NCI-H510A (cell line): ENCODE measurements around the gene C1QTNF9B.
"Not testable (repeated sequence)": the region's sequence is repeated elsewhere in the genome, so short reads cannot be mapped to it uniquely, and the experiment has no call there.

Experiments used
- DNase-seq: peaks from one replicate; lab custom pipeline; 2025; lab: John Stamatoyannopoulos, UW

The C1QTNF9B gene

GRCh38 chr13:23897452-23897919 lies at the start of gene C1QTNF9B:
Gene C1QTNF9B, minus strand, starts transcription at chr13:23897502.
- DNase-seq, result not testable (repeated sequence)

DNA sequence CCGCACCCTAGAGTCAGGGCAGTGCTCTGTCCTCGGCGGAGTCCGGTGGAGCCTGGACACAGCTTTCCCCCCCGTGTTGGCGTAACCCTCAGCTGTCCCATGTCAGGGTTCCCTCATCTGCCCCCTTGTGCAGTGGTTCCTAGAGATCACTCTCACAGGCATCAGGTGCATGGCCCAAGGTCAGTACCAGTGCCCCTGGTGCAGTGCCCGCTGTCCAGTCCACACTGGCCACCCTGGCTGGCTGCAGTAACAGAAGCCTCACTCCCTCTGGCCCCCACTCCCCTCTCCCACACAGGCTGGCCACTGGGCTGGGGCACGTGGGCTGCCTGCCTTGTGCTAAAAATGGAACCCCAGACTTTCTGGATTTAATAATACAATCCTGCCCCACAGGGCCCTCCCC lies 49.6 kb upstream of the C1QTNF9B start:
- no peak for DNase-seq

- DNase-seq, result no peak
These were observed 48.8 kb upstream of the C1QTNF9B start for GRCh38 chr13:23946067-23946466.

GRCh38 chr13:23945612-23946011 lies 48.3 kb upstream of the C1QTNF9B start:
- no peak for DNase-seq

DNA sequence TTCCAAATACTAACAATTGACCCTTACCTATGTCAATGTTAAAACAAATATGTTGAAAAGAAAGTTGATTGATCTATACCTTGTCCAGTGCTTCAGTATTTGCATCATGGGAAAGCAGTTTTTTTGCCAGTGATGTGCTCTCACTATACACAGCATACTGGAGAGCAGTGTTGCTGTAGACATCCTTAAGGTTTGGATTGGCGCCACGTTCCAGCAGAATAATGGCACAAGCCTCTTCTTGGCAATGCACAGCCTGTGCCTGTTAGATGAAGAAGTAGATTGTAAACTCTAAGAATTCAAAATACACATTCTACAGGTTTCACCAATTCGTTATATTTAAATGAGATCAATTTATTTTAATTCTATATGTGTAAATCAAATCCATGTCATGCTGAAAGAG lies 43.9 kb upstream of the C1QTNF9B start:
- no peak for DNase-seq

GRCh38 chr13:23939666-23940065 lies 42.4 kb upstream of the C1QTNF9B start:
- DNase-seq, result not testable (repeated sequence)

DNA sequence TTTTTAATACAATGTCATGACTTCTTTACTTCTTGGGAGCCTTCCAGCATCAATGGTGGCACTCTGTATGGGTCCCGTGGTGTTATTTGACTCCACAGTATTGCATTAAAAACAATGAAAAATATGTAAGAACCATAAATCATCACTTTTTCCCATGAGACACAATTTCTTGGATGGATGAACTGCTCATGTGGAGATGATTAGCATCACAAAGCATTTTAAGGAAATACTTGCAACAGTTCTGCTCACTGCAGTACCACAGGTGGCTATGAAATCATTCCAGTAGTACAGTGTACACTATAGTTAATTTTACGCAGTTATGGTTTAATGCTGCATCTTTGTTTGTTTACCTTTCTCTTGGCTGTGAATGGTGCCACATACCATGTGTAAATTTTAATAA lies 37.2 kb upstream of the C1QTNF9B start:
- DNase-seq, result no peak

DNA sequence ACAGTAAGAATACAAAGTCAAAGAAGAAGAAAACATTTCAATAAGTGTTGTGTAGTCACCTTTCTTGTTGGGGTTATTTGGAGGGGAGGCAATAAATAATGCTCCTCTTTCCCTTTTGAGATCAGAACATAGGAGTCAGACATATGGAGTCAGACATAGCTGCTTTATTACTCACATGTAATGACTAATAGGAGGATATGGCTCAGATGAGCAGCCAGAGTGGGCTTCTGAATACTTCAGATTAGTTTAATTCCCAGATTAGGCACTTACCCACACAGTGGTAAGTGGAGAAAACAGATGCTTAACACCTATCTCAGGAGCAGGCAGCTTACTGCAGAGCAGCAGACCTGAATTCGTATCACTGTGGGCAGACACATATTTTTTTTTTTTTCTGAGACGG lies 31.7 kb upstream of the C1QTNF9B start:
- no peak for DNase-seq

- no peak for DNase-seq
These were observed 25.7 kb upstream of the C1QTNF9B start for GRCh38 chr13:23923031-23923430.

- no peak for DNase-seq
These were observed 25.0 kb upstream of the C1QTNF9B start for GRCh38 chr13:23922005-23922932.

DNA sequence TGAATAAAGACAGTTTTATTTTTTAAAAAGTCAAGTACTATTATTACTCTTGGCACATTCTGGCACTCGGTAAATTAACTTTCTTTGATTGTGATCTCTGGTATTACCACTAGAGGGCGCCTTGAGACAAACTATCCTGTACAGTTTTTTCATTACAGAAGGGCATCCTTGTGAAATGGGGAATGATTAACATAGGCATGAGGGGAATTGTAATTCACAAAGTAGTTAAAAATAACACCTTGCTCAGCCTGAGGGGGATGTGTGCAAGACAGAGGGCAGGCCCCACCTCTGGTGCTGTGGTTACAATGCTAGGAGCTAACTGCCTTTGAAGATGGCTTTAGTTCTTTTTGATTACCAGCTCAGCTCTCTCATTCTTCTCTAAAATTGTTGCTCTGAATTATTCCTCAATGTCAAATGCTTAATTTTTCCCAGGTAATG lies 24.2 kb upstream of the C1QTNF9B start:
- no peak for DNase-seq

- DNase-seq, result no peak
These were observed 21.7 kb upstream of the C1QTNF9B start for GRCh38 chr13:23919006-23919405.

DNA sequence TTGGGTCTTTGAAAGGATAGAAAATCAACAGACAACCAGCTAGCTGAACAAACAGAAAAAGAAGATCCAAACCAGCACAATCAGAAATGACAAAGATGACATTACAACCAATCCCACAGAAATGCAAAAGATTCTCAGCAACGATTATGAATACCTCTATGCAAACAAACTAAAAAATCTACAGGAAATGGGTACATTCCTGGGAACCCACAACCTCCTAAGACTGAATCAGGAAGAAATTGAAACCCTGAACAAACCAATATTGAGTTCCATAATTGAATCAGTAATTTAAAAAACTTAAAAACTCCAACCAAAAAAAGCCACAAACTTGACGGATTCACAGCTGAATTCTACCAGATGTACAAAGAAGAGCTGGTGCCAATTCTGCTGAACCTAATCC lies 20.9 kb upstream of the C1QTNF9B start:
- DNase-seq, result no peak

GRCh38 chr13:23915308-23915707 lies 18.0 kb upstream of the C1QTNF9B start:
- peak; percentile 36 for DNase-seq

- no peak for DNase-seq
These were observed 15.2 kb upstream of the C1QTNF9B start for GRCh38 chr13:23912469-23912868.

DNA sequence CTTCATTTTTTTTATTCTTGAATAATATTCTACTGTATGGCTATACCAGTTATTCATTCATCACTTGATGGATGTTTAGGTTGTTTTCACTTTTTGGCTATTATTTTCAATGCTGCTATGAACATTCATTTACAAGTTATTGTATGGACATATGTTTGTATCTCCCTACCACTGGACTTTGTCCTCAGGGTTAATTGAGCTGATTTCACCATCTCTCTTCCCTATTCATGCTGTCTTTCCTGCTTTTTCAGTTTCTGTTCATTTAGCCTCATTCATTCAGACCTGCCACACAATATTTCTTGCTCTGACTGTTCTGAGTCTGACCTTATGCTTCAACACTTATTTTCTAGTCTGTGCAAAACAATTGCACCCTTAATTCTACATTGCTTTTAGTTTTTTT lies 12.3 kb upstream of the C1QTNF9B start:
- DNase-seq, result no peak

DNA sequence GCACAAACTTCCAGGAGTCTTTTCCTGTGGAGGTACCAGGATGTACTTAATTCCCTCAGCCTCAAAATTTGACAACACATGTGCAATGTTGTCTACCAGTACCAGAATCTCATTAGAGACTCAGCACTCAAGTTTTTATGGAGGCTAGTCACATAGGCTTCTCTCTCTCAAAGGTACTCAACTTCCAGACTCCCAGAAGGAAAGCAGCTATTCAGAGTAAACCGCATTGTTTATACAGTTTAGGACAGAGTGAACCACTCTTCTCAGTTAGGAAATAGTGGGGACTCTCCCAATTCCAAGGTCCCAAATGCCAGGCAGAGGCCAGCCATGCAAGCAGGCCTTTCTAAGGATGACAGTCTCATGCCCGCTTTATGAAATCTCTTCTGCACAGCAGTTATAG lies 8.5 kb upstream of the C1QTNF9B start:
- no peak for DNase-seq

GRCh38 chr13:23903906-23904280 lies 6.6 kb upstream of the C1QTNF9B start:
- no peak for DNase-seq

GRCh38 chr13:23902975-23903905 lies 5.9 kb upstream of the C1QTNF9B start:
- no peak for DNase-seq

DNA sequence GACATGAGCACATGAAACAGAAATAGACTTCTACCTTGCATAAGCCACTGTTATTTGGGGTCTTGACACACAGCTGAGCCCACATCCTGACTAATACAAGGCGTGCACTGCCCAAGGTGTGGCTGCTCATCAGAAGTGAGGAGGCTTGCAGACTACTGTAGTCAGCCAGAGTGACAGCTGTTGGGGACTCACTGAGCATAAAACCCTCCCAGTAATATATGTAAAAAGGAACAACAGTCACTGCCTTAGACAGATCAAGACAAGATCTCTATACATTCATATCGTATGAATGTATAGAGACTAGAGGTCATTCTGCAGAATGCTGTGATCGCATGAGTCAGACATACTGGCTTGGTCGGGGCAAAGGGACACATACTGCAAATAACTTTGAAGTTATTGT lies 4.1 kb upstream of the C1QTNF9B start:
- DNase-seq, result no peak

DNA sequence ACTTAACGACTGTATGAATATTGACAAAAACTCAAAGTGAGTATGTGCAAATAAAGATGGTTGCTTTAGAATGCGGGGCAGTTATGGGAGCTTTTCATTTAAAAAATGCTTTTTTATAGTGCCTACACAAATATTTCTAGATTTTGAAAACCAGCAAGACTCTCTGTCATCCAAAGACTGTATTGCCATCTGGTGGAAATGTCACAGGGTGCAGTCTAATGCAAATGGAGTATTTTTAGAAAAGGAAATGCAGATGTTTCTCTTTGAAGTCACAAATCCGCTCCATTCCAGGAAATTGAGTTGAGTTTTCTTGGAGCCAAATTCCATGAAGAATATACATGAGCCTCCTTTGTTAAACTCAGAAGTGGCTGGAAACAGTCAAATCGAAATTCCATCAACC lies 2.3 kb upstream of the C1QTNF9B start:
- no peak for DNase-seq

GRCh38 chr13:23898101-23898500 lies 799 bp upstream of the C1QTNF9B start:
- no peak for DNase-seq

- not testable (repeated sequence) for DNase-seq
These were observed 2.6 kb downstream of the C1QTNF9B start for GRCh38 chr13:23894746-23895145.
